Retinal pigment epithelial cell (primary cell): ENCODE measurements around the gene RNF130.

Experiments used
- DNase-seq: peaks from one replicate; pipeline ENCODE4 v3.0.0-alpha.2; 2010; ENCODE audit warnings: low read depth
- H3K4me3 ChIP-seq: 2 replicates; pipeline ENCODE4 v1.5.1; 2011; ENCODE audit warnings: mild to moderate bottlenecking, low read length, control low read depth, moderate library complexity
- TF ChIP-seq, protein P1 (sequence below): conservative IDR thresholded peaks from 2 replicates; pipeline ENCODE4 v1.5.1; 2011; ENCODE audit warnings: low read depth, low read length, control low read depth, inconsistent platforms

Gene RNF130

DNA sequence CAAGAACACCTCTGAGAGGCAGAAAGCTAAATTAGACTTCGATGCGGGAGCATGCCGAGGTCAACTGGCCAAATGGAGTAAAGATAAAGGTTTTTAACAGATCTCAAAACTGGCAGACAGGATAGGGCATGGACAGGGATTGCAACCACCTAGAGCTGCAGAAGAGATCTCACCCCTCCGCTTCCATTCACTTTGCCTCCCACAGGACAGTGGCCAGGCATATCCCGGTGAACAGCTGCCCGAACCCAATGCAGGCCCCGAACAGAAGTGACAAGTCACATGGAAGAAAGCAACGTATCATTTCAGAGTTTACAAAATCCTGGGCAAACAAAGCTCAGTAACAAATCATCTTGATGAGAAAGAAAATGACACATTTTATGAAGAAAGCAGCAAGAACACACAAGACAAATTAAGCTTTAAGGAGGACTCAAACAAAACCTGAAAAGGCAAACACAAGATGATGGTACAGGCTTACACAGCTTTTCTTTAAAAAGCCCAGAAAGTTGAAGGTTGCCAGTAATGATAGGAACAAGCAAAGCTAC, 18.4 kb downstream of the RNF130 start:
- TF ChIP-seq, protein P1, sequence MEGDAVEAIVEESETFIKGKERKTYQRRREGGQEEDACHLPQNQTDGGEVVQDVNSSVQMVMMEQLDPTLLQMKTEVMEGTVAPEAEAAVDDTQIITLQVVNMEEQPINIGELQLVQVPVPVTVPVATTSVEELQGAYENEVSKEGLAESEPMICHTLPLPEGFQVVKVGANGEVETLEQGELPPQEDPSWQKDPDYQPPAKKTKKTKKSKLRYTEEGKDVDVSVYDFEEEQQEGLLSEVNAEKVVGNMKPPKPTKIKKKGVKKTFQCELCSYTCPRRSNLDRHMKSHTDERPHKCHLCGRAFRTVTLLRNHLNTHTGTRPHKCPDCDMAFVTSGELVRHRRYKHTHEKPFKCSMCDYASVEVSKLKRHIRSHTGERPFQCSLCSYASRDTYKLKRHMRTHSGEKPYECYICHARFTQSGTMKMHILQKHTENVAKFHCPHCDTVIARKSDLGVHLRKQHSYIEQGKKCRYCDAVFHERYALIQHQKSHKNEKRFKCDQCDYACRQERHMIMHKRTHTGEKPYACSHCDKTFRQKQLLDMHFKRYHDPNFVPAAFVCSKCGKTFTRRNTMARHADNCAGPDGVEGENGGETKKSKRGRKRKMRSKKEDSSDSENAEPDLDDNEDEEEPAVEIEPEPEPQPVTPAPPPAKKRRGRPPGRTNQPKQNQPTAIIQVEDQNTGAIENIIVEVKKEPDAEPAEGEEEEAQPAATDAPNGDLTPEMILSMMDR, result no peak
- no peak overlapping the region for H3K4me3 ChIP-seq
- DNase-seq, result no peak

DNA sequence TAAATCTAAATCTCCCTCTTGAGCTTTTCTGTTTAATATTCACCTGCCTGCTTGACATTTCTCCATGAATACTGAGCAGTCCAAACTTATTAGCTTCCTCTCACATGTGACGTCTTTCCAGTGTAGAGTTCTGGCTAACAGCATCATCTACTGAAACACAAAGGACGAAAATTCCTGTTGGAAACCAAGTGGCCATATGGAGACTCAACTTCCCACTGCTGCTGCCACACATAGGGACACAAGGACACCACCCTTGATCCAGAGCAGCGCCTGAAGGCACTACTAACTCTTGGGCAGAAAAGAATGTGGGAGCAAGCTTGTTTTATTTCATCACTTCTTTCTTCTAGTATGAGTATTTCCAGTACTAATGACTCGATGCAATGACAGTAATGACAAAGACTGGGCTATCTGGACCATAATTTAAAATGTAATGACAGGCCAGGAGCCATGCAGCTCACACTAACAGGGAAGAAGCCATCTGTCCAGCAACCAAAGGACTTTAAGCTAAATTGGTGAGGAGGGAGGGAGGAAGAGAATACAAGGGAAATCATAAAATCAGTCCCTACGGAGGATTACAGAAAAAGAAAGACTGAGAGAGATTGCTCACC, 19.2 kb downstream of the RNF130 start:
- TF ChIP-seq, protein P1, result no peak
- DNase-seq, result no peak
- no peak overlapping the region for H3K4me3 ChIP-seq

DNA sequence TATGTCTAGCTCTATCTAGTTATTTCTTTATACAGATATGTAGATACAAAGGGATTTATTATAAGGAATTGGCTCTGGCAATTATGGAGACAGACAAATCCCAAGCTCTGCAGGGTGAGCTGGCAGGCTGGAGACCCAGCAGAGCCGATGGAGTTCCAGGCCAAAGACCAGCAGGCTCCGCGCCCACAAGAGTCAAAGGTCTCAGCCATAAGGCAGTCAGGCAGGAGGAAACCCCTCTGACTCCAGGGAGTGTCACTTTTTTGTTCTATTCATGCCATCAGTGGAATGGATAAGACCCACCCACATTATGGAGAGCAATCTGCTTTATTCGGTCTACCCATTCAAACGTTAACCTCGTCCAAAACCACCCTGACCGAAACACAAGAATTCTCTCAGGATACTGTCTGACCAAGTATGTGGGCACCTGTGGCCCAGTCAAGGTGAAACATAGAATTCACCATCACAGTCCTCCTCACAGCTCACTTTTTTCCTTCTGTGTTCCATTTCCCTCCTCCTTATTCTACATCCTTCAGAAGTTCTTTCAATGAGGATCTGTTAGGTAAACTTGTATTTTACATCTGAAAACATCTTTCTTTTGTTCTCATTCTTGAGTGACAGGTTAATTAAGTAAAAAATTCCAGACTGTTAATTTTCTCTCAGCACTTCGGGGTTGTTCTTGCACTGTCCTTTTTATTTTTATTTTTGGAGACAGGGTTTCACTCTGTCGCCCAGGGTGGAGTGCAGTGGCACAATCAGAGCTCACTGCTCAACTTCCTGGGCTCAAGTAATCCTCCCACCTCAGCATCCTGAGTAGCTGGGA, 21.2 kb downstream of the RNF130 start:
- H3K4me3 ChIP-seq, result no peak overlapping the region
- no peak for DNase-seq
- TF ChIP-seq, protein P1, result no peak

DNA sequence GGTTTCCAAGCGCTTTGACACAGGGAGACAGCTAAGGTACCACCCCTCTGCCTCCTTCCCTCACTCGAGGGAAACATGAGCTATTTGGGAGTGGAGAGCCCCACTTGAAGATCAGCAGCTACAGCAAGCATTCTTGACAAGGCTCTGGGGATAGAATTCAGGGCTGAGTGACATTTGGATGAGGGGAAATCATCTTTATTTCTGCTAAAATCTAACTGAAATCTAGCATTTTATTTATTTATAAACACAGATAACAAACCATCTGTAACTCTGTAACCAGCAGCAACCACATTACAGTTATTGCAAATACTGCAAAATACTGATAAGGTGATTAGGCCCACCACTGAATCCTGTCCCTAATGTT, 22.4 kb downstream of the RNF130 start:
- TF ChIP-seq, protein P1, result no peak
- DNase-seq, result no peak
- H3K4me3 ChIP-seq, result no peak overlapping the region

DNA sequence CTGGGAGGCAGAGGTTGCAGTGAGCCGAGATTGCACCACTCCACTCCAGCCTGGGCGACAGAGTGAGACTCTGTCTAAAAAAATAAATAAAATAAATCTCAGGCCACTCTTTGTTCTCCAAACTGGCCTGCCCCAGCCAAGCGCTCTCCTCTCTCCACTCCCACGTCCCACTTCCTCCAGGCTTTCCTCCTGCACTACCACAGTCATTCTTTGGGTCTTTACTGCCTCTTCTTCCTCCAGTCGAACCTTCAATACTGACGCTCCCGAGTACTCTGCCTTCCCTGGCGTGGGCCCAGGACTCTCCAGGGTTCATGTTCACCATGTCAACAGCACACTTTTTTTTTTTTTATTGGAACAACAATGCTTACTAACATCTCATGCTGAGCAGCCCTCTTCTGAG, 23.9 kb downstream of the RNF130 start:
- TF ChIP-seq, protein P1, result no peak
- no peak overlapping the region for H3K4me3 ChIP-seq
- no peak for DNase-seq

DNA sequence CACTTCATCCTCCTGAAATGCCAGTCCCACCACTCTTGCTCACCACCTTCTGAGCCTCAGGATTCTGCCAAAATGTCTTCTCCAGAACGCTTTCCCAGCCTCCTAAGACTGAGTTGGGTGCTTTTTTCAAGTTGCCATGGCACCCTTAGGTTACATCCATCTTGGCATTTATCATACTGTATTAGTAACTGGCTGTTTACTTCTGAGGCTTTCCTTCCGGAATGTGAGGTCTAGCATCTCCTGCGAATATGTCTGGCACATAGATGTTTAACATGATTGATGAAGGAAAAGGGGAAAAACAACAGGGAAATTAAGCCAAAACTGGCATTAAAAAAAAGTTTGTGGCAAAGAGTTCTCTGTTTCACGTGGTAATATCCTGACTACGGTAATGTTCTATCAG, 24.9 kb downstream of the RNF130 start:
- TF ChIP-seq, protein P1, result no peak

DNA sequence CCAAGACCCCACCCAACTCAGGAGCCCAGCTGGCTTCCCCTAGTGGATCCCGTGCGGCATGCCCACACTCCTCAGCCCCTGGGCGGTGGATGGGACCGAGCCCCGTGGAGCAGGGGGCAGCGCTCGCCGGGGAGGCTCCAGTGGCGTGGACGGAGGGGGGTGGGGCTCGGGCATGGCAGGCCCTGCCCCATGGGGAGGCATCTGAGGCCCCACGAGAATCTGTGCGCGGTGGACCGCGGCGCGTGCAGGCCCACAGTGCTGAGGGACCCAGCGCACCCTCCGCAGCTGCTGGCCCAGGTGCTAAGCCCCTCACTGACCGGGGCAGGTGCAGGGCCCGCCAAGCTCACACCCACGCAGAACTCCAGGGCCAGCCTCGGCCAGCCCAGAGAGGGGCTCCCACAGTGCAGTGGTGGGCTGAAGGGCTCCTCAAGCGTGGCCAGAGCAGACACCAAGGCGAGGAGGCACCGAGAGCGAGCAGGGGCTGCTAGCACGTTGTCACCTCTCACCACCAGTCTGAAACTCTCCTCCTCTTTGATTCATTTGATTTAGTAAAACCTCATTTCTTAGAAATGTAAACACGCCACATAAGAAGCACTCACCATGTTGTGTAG, 25.6 kb downstream of the RNF130 start:
- DNase-seq, result no peak
- no peak overlapping the region for H3K4me3 ChIP-seq
- TF ChIP-seq, protein P1, result no peak

More for the DNA sequence above, 24.9 kb downstream of the RNF130 start:
- DNase-seq, result no peak
- no peak overlapping the region for H3K4me3 ChIP-seq
